ENCODE results near the gene TRIM34. TPM values are rescaled to one million over a fixed set of nuclear protein-coding genes. Genes with fewer than 3 reads are reported as not detected.
"Not testable (repeated sequence)": the region's sequence is repeated elsewhere in the genome, so short reads cannot be mapped to it uniquely, and the experiment has no call there.

The TRIM34 gene
- total RNA-seq, 1 donor from 2014 or later: 6.1 TPM

GRCh38 chr11:5620651-5621521 is 3.9 kb upstream of the TRIM34 start:
- no peak for DNase-seq (ENCODE audit: low spot score)

DNA sequence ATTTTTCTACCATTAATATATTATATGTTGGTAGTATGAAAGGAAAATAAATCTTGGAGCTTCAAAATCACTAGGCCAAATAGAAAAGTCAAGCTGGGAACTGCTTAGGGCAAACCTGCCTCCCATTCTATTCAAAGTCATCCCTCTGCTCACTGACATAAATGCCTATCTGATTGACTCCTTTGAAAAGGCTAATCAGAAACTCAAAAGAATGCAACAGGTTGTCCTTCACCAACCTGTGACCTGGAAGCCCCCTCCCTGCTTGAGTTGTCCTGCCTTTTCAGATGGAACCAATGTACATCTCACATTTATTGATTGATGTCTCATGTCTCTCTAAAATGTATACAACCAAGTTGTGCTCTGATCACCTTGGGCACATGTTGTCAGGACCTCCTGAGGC is 3.2 kb upstream of the TRIM34 start:
- no peak for DNase-seq (ENCODE audit: low spot score)

DNA sequence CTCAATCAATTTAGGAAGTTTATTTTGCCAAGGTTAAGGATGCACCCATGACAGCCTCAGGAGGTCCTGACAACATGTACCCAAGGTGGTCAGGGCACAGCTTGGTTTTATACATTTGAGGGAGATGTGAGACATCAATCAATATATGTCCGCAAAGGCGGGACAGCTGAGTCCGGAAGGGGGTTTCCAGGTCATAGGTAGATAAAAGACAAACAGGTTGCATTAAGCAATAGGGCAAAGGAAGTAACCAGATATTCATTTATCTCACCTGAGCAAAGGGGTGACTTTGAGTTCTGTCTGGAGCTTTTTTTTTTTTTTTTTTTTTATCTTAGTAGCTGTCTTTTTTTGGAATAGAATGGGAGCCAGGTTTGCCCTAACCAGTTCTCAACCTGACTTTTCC is 2.0 kb upstream of the TRIM34 start:
- no peak for DNase-seq (ENCODE audit: low spot score)

- no peak for DNase-seq (ENCODE audit: low spot score)
Observed at GRCh38 chr11:5625281-5625680, 480 bp downstream of the TRIM34 start.

GRCh38 chr11:5626196-5626595 is 1.4 kb downstream of the TRIM34 start:
- DNase-seq (ENCODE audit: low spot score): no peak

- no peak for DNase-seq (ENCODE audit: low spot score)
Observed at GRCh38 chr11:5631417-5631816, 6.6 kb downstream of the TRIM34 start.

GRCh38 chr11:5631969-5632635 is 7.3 kb downstream of the TRIM34 start:
- no peak for DNase-seq (ENCODE audit: low spot score)

DNA sequence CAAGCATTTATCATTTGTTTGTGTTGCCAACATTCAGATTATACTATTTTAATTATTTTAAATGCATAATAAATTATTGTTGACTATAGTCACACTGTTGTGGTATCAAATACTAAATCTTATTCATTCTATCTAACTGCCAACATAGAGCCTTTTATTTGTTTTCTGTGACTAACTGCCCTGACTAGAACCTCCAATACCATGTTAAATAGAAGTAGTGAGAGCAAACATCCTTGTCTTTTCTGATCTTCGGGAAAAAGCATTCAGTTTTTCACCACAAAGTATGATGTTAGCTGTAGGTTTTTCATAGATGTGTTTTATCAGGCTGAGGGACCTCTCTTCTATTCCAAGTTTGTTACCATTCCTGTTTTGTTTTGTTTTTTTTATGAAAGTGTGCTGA is 15.2 kb downstream of the TRIM34 start:
- DNase-seq (ENCODE audit: low spot score): no peak

DNA sequence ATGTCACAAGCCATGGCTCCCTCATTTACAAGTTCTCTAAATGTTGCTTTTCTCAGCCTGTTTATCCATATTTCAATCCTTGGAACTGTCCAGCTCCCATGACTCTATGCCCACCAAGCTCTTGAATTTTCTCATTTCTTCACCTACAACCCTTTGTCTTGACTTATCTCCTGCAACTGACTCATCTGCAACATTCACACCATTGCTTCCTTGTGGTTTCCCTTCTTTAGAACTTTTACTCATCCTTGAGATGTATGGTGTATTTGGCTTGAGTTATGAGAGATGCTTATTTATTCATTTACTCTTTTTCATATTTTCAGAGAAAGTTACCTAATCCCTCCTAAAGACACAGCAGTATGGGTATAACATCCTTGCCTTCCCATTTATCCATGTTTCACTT is 18.8 kb downstream of the TRIM34 start:
- DNase-seq (ENCODE audit: low spot score): no peak

DNA sequence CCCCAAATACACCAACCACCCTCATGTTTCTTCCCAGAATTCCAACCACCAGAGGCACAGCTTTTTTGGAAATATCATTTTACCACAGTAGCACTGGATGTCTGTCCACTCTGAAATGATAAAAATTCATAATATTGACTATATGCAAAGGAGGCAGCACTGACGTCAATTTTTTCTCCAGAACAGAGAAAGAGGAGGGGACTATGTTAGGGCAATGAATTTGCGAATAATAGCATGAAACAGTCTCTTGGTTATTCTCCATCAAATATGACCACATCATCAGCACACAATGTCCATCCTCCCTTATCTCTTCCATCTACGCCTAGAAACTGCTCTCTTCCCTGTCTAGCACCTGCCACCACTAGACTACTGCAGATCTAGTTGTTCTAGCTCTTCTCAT is 21.3 kb downstream of the TRIM34 start:
- DNase-seq (ENCODE audit: low spot score): no peak

DNA sequence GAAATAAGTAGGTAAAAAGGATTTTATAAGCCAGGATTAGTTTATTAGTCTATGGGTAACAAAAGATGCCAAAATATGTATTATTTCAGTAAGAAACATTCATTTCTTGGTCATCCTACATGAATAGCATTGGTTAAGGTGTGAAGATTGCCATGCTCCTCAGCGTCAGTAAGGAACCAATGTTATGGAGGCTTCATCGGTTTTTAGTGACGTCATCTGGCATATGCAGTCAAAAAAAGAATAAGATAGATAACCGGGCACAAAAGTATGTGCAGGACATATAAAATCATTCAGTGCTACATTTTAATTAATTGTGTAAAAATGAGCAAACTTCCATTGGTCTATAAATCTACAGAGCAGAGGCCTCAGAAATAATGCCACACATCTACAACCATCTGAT is 30.7 kb downstream of the TRIM34 start:
- DNase-seq (ENCODE audit: low spot score): no peak

DNA sequence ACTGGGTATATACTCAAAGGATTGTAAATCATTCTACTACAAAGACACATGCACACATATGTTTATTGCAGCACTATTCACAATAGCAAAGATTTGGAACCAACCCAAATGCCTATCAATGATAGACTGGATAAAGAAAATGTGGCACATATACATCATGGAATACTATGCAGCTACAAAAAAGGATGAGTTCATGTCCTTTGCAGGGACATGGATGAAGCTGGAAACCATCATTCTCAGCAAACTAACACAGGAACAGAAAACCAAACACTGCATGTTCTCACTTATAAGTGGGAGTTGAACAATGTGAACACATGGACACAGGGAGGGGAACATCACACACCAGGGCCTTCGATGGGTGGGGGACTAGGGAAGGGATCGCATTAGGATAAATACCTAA is 32.2 kb downstream of the TRIM34 start:
- not testable (repeated sequence) for DNase-seq (ENCODE audit: low spot score)

- no peak for DNase-seq (ENCODE audit: low spot score)
Observed at GRCh38 chr11:5658318-5658717, 33.5 kb downstream of the TRIM34 start.

DNA sequence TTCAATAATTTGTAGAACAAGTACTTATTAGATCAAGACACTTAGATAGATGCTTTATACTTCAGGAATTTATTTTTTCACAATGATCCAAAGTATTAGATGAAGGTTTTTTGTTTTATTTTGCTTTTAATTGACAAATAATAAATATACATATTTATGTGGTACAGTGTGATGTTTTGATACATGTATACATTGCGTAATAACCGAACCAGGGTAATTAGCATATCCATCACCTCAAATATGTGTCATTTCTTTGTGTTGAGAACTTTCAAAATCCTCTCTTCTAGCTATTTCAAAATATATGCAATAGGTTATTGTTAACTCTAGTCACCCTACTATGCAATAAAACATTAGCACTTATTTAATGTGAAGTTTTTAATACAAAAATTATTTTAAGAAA is 38.7 kb downstream of the TRIM34 start:
- DNase-seq (ENCODE audit: low spot score): no peak

- no peak for DNase-seq (ENCODE audit: low spot score)
Observed at GRCh38 chr11:5665051-5665570, 40.3 kb downstream of the TRIM34 start.

DNA sequence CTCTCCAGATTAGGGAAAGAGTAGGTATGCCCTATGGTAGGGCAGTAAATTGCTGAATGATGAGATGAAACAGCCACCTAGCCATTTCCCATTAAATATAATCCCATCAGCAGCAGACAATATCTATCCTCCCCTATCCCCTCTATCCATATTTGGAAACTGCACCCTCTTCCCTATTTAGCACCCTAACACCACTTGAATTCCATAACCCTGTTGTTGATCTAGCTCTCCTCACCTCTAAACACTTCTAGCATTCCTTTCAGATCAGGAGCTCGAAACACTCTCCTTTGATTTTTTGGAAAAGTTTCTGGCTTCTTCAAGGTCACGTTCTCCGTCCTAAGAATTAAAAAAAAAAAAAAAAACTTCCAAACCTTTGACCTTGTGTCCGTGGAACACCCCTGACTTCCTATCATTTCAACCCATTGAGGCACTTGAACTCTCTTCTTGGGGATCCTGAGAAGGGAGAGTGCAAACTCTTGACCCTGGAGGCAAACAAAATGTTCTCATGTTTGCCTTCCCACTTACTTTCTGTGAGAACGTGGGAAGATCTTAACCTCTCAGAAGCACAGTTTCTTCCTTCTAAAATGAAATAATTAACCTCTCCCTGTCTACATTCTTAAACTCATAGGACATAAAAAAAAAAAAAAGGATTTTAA is 41.1 kb downstream of the TRIM34 start:
- DNase-seq (ENCODE audit: low spot score): no peak

DNA sequence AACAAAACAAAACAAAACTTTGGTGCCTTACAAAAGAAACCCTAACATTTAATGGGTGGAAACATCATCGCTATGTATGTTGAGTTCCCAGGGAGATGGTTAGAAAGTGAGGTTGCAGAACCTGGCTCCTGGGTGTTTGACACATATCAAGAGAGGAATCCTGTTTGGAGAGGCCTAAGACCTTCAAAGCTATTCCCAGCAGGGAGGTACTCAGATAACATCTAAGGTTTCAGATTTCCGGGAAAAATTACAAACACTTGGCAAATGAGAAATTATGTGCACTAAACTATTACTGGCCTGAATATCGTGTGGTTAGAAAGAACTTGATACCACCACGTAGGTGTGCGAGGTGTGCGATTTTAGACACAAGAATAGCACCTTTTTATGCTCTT is 41.6 kb downstream of the TRIM34 start:
- DNase-seq (ENCODE audit: low spot score): no peak

DNA sequence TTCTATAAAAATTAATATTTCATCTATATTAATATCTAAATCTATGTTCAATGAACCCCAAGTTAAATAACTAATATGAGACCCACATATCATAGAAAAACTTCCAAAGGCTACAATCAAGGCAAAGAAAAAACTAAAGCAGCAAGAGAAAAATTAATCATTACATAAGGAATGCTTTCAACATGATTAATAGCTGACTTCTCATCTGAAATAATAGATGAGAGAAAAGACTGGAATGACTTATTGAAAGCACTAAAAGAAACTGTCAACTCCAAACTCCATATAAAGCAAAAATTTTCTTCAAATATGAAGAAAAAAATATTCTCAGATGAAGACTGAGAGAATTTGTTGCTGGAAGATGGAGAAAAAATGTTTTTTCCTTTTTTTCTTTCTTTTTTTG is 47.0 kb downstream of the TRIM34 start:
- DNase-seq (ENCODE audit: low spot score): no peak

DNA sequence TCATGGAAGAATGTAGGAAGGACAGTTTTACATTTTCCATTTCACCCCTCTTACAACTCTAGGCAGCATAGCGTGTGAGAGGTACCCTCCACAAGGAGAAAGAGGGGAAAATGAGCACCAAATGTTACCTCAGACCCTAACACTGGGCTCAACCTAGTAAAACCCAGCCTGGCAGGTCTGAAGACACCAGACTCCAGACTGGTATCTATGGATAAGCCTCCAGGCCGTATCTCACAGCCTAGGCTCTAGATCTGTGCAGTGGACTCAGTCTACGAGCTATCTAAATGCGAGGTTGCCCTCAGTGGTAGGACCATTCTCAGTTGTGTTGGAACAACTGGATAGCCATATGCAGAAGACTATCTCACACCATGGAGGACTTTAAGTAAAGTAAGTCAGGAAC is 49.6 kb downstream of the TRIM34 start:
- DNase-seq (ENCODE audit: low spot score): no peak

GRCh38 chr11:5679811-5680210 is 55.0 kb downstream of the TRIM34 start:
- no peak for DNase-seq (ENCODE audit: low spot score)

GRCh38 chr11:5682890-5683441 is 58.2 kb downstream of the TRIM34 start:
- not testable (repeated sequence) for DNase-seq (ENCODE audit: low spot score)

- DNase-seq (ENCODE audit: low spot score): not testable (repeated sequence)
Observed at GRCh38 chr11:5683620-5684019, 58.8 kb downstream of the TRIM34 start.
